OCI-LY7 (cell line): Measurements from ENCODE around the gene RBM46. TPM values are rescaled to one million over a fixed set of nuclear protein-coding genes. Genes with fewer than 3 reads are reported as not detected.

Experiments used
- Bru-seq: library from RNA; stranded (reverse); fragments of 400-500 nt; gene quantifications from one replicate; lab custom pipeline; 2021; lab: Mats Ljungman, UMichigan
- BruChase-seq, 2 experiments: library from RNA; stranded (reverse); fragments of 400-500 nt; gene quantifications; one replicate each; lab custom pipeline; 2021; lab: Mats Ljungman, UMichigan
- BruUV-seq: library from RNA; stranded (reverse); fragments of 400-500 nt; replicated peaks from 2 replicates; lab custom pipeline; 2021; lab: Mats Ljungman, UMichigan
- CTCF ChIA-PET: fragments of 300-600 bp; sonication (Branson Sonifier 250); formaldehyde crosslinking; loops from one replicate; lab custom pipeline; 2022; ENCODE audit warnings: antibody characterized with exemption; ENCODE audit not compliant: unreplicated experiment; lab: Charles Lee
- POLR2A ChIA-PET: fragments of 300-600 bp; sonication (Branson Sonifier 250); formaldehyde crosslinking; loops from one replicate; lab custom pipeline; 2022; ENCODE audit warnings: antibody characterized with exemption; lab: Charles Lee
- DNase-seq: peaks from one replicate; pipeline ENCODE4 v3.0.0-alpha.2; 2015; ENCODE audit warnings: low spot score
- H2AFZ ChIP-seq: fragments of 200-600 bp; sonication (generic), shearing (Covaris generic); 2 replicates; pipeline ENCODE4 v1.6.1; 2014; ENCODE audit warnings: mild to moderate bottlenecking, antibody characterized with exemption, low read length, moderate library complexity
- H3K27ac ChIP-seq: fragments of 200-600 bp; sonication (generic); 2 replicates; pipeline ENCODE4 v1.5.1; 2014; ENCODE audit warnings: mixed run types, low read depth, mild to moderate bottlenecking, moderate library complexity, low read length, inconsistent platforms; ENCODE audit not compliant: poor library complexity, severe bottlenecking
- H3K36me3 ChIP-seq: fragments of 200-600 bp; sonication (generic); 2 replicates; pipeline ENCODE4 v1.6.1; 2014; ENCODE audit warnings: mild to moderate bottlenecking, antibody characterized with exemption, low read length, moderate library complexity, mixed read lengths; ENCODE audit not compliant: insufficient read depth
- H3K4me1 ChIP-seq: fragments of 200-600 bp; sonication (generic); 2 replicates; pipeline ENCODE4 v1.5.1; 2014; ENCODE audit warnings: mild to moderate bottlenecking, low read length; ENCODE audit not compliant: insufficient read depth, poor library complexity, severe bottlenecking
- H3K4me2 ChIP-seq: fragments of 200-600 bp; sonication (generic); 2 replicates; pipeline ENCODE4 v1.6.1; 2014; ENCODE audit warnings: mild to moderate bottlenecking, low read length
- H3K4me3 ChIP-seq: fragments of 200-600 bp; sonication (generic); 2 replicates; pipeline ENCODE4 v1.5.1; 2014; ENCODE audit warnings: mild to moderate bottlenecking, low read depth, low read length; ENCODE audit not compliant: poor library complexity, severe bottlenecking
- H3K79me2 ChIP-seq: fragments of 200-600 bp; sonication (generic); 2 replicates; pipeline ENCODE4 v1.6.1; 2016; ENCODE audit warnings: low read depth, mild to moderate bottlenecking, low read length, moderate library complexity, mixed read lengths; ENCODE audit not compliant: insufficient read depth
- H3K9me2 ChIP-seq: fragments of 200-600 bp; sonication (generic); 2 replicates; pipeline ENCODE4 v1.6.1; 2016; ENCODE audit warnings: mild to moderate bottlenecking, low read length, mixed read lengths; ENCODE audit not compliant: insufficient read depth
- H3K9me3 ChIP-seq: fragments of 200-600 bp; sonication (generic); 2 replicates; pipeline ENCODE4 v1.6.1; 2014; ENCODE audit warnings: mild to moderate bottlenecking, mixed run types, low read length, mixed read lengths
- H4K20me1 ChIP-seq: fragments of 200-600 bp; sonication (generic); 2 replicates; pipeline ENCODE4 v1.6.1; 2014; ENCODE audit warnings: mild to moderate bottlenecking, antibody characterized with exemption, low read length, moderate library complexity, mixed read lengths; ENCODE audit not compliant: insufficient read depth
- EZH2phosphoT487 ChIP-seq: fragments of 200-600 bp; sonication (generic); IDR thresholded peaks from 2 replicates; pipeline ENCODE4 v1.6.1; 2018; ENCODE audit warnings: low read depth, borderline replicate concordance, mild to moderate bottlenecking, mixed run types, antibody characterized with exemption, low read length, moderate library complexity, mixed read lengths
- intact Hi-C: fragments of 100-400 bp; cut with micrococcal nuclease; formaldehyde crosslinking; loops from one replicate; pipeline ENCODE4 v1.10.0; 2022; ENCODE audit not compliant: unreplicated experiment
- long read RNA-seq: library from polyadenylated mRNA; stranded (forward); transcript quantifications from one replicate; pipeline ENCODE4 v2.0.0, GENCODE V29; 2022
- total RNA-seq, 2 experiments: library from RNA; depleted of rRNA in 1 of 2; stranded (reverse); fragments of >200 nt in 1 of 2; shearing (Covaris generic) in 1 of 2; gene quantifications; 2 replicates each; pipeline ENCODE4 v1.2.3, GENCODE V29; 2014 to 2022
- TF ChIP-seq, protein P1 (sequence below): fragments of 200-600 bp; sonication (generic); conservative IDR thresholded peaks from 2 replicates; pipeline ENCODE4 v1.5.1; 2014; ENCODE audit warnings: mild to moderate bottlenecking, antibody characterized with exemption, low read length, moderate library complexity, mixed read lengths

RBM46 gene, protein sequence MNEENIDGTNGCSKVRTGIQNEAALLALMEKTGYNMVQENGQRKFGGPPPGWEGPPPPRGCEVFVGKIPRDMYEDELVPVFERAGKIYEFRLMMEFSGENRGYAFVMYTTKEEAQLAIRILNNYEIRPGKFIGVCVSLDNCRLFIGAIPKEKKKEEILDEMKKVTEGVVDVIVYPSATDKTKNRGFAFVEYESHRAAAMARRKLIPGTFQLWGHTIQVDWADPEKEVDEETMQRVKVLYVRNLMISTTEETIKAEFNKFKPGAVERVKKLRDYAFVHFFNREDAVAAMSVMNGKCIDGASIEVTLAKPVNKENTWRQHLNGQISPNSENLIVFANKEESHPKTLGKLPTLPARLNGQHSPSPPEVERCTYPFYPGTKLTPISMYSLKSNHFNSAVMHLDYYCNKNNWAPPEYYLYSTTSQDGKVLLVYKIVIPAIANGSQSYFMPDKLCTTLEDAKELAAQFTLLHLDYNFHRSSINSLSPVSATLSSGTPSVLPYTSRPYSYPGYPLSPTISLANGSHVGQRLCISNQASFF
- not detected in 2 replicates for total RNA-seq (2014; rRNA removed; shearing (Covaris generic))
- not detected in 2 replicates for total RNA-seq (2022)
- not detected for Bru-seq, nascent RNA
- BruChase-seq, experiment 1, labeled RNA remaining after a 6-hour chase: not detected
- BruChase-seq, experiment 2, labeled RNA remaining after a 2-hour chase: not detected
- long read RNA-seq: 0 reads

DNA sequence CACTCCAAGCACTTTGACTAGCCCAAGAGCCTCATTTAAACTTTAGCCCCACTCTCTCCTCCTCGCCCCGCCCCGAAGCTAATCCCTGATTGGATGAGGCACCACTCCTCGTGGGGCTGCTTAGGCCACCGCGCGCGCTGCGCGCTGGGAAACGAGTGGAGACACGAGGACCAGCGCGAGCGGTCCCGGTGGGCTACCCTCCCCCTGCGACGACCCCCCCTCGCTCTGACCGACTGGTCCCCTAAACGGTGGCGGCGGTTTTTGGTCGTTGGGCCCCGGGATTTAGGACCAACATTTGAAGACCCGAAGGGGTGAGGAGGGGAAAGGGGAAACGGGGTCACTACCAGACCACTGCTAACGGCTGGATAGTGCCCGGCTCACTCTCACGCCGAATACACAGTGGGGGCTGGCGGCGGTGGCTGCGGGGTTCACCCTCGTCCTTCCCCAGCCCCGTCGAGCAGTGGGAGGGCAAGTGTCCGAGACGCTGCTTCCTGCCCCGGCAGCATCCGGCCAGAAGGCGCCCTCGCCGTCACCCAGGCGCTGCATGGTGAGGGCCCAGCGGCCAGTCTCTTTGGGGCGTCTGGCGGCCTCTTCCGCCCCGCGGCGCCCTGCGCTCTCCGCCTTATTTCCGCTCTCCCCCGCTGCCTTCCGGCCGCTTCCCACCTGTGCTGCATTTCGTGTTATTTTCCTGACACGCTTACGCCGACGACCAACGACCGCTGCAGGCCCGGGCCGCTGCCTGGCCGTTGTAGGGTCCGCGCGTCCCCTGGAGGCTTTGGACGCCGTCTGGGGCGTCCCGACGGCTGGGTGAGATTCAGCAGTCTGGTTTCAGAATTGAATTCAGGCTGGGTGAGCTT, at the start of gene RBM46:
RBM46 (plus strand) TSS at position 147 of the 857 bp plus-strand sequence. CDS start 15,481 bp downstream, outside the sequence.
- Histone ChIP-seq H4K20me1 (no peaks in the 10 kb centered on the region), H3K9me3 (no peaks in the 10 kb centered on the region), H2AFZ (no peak within 1 kb of the TSS), H3K27ac (no peak within 1 kb of the TSS), H3K36me3 (no peaks in the 10 kb centered on the region), H3K9me2 (no peaks in the 10 kb centered on the region), H3K4me3 (no peak within 1 kb of the TSS), H3K4me1 (no peaks in the 10 kb centered on the region), H3K79me2 (no peaks in the 10 kb centered on the region), H3K4me2 (no peak within 1 kb of the TSS)
- no TSS peak for BruUV-seq
- intact Hi-C loops: no loop called here
- ChIA-PET CTCF (no interaction called here), POLR2A (interaction anchor here (0.6 kb wide), 1 partner anchor 26 kb away, joined by 3 read pairs; no protein-coding TSS in a partner anchor)
- TF ChIP-seq, protein P1, sequence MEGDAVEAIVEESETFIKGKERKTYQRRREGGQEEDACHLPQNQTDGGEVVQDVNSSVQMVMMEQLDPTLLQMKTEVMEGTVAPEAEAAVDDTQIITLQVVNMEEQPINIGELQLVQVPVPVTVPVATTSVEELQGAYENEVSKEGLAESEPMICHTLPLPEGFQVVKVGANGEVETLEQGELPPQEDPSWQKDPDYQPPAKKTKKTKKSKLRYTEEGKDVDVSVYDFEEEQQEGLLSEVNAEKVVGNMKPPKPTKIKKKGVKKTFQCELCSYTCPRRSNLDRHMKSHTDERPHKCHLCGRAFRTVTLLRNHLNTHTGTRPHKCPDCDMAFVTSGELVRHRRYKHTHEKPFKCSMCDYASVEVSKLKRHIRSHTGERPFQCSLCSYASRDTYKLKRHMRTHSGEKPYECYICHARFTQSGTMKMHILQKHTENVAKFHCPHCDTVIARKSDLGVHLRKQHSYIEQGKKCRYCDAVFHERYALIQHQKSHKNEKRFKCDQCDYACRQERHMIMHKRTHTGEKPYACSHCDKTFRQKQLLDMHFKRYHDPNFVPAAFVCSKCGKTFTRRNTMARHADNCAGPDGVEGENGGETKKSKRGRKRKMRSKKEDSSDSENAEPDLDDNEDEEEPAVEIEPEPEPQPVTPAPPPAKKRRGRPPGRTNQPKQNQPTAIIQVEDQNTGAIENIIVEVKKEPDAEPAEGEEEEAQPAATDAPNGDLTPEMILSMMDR: no peak
- TF ChIP-seq EZH2phosphoT487: no peak
- DNase-seq: no peak

DNA sequence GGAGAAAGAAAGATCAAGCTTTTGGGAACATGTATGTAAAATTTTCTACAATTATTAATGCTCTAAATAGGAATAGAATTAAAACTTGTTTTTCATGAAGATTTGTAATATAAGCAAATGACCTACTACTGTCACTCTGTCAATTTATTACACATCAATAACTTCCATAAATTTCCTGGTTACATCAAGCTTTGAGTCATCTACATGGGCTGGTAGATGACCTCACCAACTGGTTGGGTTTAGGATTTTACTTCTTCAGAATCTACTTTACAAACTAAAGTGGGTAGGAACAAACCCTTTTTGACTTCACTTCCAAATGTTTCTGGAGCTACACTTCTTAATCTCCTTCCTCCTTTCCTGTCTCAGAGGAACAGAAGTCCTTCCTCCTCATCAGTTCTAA, 49.3 kb upstream of the RBM46 start:
- no peaks in the 10 kb centered on the region for H3K79me2 ChIP-seq
- no peaks in the 10 kb centered on the region for H3K9me3 ChIP-seq
- no peaks in the 10 kb centered on the region for H3K4me1 ChIP-seq
- H3K9me2 ChIP-seq: no peaks in the 10 kb centered on the region
- no peaks in the 10 kb centered on the region for H4K20me1 ChIP-seq
- H3K4me3 ChIP-seq: no peak overlapping the region
- H3K27ac ChIP-seq: no peak overlapping the region
- no TSS peak for BruUV-seq
- ChIA-PET POLR2A (interaction anchor here (0.7 kb wide), 1 partner anchor 193 kb away, joined by 3 read pairs; no protein-coding TSS in a partner anchor), CTCF (no interaction called here)
- no peak for DNase-seq
- no peak overlapping the region for H3K4me2 ChIP-seq
- H3K36me3 ChIP-seq: no peaks in the 10 kb centered on the region
- H2AFZ ChIP-seq: no peak overlapping the region
- intact Hi-C loops: no loop called here
- TF ChIP-seq, protein P1: no peak
- TF ChIP-seq EZH2phosphoT487: no peak
